ENCODE measurements around the gene NPFFR2.
A peak's percentile ranks its signal among the peaks of the same experiment; 100 is the strongest.
"Not testable (repeated sequence)": the region's sequence is repeated elsewhere in the genome, so short reads cannot be mapped to it uniquely, and the experiment has no call there.

Gene NPFFR2

DNA sequence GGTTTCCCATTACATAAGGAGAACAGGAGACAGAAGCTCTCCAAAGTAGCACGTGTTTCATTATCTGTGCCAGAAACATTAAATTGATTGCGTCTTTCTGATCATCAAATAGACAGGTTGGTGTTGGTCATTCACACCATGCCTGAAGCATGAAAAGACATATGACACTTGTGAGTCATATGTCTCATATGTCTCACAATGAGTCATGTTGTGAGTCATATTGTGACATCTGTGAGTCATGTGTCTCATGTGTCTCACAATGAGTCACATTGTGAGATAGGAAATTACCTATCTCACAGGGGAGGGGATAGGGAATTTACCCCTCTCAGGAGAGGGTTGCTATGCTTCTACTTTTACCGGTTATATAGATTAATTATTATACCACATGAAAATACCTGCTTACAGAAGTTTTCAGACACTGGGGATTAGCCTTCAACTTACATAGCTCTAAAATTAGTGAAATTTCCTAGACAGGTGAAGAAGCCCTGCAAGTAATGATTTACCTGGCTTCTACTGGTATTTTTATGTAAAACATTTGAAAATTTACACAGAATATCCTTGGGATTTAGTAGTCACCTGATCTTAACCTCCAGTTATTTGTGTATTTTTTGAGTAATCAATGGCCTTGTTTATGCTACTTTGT, 80.8 kb downstream of the NPFFR2 start:
- DNase-seq = peak; percentile 89

DNA sequence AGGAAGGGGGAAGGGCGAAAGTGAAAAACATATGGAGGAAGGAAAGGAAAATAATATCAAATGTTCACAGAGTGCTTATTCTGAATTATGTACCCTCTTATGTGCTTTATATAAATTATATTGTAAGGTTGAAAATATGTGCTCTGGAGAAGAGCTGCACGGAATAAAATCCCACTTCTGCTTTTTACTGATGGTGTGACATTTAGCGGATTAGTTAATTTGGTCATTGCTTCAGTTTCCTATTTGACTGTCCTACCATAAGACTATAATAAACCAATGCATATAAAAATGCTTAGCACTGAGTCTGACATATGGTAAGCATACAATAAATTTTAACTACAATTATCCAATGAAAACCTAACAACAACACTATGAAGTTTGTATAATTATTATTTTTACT, 86.2 kb downstream of the NPFFR2 start:
- peak; percentile 19 for DNase-seq

DNA sequence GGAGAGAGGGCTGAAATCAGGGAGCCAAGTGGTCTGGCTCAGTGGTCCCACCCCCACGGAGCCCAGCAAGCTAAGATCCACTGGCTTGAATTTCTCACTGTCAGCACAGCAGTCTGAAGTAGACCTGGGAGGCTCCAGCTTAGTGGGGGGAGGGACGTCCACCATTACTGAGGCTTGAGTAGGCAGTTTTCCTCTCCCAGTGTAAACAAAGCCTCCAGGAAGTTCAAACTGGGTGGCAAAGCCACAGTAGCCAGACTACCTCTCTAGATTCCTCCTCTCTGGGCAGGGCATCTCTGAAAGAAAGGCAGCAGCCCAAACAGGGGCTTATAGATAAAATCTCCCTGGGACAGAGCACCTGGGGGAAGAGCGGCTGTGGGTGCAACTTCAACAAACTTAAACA, 88.1 kb downstream of the NPFFR2 start:
- no peak for DNase-seq

- peak; percentile 15 for DNase-seq
These were observed 96.9 kb downstream of the NPFFR2 start for GRCh38 chr4:72128741-72129140.

DNA sequence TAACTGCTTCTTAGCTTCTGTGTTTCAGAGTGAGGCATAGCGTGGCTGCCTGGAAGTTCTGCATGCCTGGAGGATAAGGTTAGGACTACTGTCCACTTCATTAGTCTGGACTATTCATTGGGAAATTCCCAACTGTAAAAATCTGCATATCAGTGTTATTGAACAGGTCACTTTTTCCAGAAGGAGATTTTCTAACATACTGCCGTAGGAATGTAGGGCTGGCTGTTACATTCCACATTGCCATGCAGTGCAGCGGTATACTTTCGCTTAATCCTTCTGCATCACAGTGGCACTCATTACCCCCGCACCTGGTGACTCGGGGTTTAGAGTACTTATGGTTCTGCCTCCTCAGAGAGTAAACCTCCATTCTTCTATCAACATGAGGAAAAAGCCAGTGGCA, 104.6 kb downstream of the NPFFR2 start:
- no peak for DNase-seq

DNA sequence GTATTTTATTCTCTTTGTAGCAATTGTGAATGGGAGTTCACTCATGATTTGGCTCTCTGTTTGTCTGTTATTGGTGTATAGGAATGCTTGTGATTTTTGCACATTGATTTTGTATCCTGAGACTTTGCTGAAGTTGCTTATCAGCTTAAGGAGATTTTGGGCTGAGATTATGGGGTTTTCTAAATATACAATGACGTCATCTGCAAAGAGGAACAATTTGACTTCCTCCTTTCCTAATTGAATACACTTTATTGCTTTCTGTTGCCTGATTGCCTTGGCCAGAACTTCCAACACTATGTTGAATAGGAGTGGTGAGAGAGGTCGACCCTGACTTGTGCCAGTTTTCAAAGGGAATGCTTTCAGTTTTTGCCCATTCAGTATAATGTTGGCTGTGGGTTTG, 108.2 kb downstream of the NPFFR2 start:
- peak; percentile 23 for DNase-seq

DNA sequence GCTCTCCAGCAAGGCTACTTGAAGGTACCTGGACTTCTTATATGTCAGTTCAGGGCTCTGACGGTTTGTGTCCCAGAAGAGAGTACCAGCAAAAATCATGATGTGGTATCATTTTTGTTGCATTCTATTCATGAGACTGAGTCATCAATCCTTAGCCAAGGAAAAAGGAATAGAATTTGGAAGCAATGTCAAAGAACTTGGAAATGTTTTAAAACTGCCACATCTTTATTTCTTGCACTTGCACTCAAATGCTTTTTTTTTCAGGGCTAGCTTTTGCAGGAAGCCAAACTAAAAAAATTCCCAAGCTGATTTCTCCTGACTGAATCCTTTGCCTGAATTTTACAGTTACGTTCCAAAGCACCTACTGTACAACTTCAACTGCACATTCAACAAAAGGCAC, 112.4 kb downstream of the NPFFR2 start:
- DNase-seq = no peak

GRCh38 chr4:72152731-72153130, 120.9 kb downstream of the NPFFR2 start:
- DNase-seq = no peak

GRCh38 chr4:72153634-72154033, 121.8 kb downstream of the NPFFR2 start:
- DNase-seq = not testable (repeated sequence)

DNA sequence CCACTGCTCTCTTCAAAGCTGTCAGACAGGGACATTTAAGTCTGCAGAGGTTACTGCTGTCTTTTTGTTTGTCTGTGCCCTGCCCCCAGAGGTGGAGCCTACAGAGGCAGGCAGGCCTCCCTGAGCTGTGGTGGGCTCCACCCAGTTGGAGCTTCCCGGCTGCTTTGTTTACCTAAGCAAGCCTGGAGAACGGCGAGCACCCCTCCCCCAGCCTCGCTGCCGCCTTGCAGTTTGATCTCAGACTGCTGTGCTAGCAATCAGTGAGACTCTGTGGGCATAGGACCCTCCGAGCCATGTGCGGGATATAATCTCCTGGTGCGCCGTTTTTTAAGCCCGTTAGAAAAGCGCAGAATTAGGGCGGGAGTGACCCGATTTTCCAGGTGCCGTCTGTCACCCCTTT, 137.5 kb downstream of the NPFFR2 start:
- not testable (repeated sequence) for DNase-seq

DNA sequence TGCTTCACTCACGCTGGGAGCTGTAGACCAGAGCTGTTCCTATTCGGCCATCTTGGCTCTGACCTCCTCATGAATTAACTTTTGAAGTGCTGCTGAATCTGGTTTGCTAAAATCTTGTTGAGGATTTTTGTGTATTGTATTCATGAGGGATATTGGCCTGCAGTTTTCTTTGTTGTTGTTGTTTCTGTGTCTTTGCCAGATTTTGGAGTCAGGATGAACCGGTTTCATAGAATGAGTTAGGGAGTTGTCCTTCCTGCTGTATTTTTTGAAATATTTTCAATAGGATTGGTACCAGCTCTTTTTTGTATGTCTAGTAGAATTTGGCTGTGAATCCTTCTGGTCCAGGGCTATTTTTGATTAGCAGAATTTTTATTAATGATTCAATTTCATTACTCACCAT, 138.1 kb downstream of the NPFFR2 start:
- DNase-seq = no peak

DNA sequence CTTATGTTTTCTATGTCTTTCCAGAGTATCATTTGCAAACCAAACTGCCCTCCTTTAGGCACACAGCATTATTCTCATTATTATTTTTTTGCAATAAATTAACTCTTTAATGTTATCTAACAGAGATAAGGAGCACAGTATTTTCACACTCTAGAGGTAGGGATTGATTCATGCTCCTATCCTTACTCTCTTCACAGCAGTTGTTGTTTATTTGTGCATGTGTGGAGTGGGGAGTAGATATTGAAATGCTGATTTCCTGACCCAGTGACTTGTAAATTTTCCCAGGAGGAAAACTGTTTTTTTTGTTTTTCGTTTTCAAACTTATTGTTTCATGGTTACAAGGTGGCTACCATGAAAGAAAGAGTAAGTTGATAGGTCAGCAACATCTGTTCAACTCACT, 140.0 kb downstream of the NPFFR2 start:
- DNase-seq = no peak

GRCh38 chr4:72179342-72179741, 147.5 kb downstream of the NPFFR2 start:
- DNase-seq = no peak

- no peak for DNase-seq
These were observed 154.9 kb downstream of the NPFFR2 start for GRCh38 chr4:72186714-72187113.

- no peak for DNase-seq
These were observed 162.2 kb downstream of the NPFFR2 start for GRCh38 chr4:72194046-72194445.

- DNase-seq = no peak
These were observed 162.7 kb downstream of the NPFFR2 start for GRCh38 chr4:72194453-72194852.
